ENCODE results near the gene CNST.

Gene CNST

DNA sequence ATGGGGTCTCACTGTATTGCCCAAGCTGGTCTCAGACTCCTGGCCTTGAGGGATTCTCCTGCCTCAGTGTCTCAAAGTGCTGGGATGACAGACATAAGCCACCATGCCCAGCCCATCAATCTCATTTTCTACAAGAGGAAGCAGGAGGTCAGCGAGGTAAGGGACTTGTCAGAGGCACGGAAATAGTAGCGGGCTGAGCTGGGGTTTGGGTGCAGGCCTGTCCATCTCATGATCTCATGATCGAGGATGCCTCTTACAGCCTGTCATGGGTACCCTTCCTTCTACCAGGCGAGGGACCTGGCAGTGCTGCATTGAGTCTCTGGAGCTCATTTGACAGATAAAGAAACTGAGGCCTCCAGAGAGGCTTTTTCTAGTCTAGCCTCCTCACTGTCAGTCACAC, 129.4 kb downstream of the CNST start:
- DNase-seq (ENCODE audit: low read depth, low spot score): no peak
- in situ Hi-C loops (cut with HindIII; ENCODE audit: low sequenced_read_pairs): no loop called here
- TF ChIP-seq, protein P1, sequence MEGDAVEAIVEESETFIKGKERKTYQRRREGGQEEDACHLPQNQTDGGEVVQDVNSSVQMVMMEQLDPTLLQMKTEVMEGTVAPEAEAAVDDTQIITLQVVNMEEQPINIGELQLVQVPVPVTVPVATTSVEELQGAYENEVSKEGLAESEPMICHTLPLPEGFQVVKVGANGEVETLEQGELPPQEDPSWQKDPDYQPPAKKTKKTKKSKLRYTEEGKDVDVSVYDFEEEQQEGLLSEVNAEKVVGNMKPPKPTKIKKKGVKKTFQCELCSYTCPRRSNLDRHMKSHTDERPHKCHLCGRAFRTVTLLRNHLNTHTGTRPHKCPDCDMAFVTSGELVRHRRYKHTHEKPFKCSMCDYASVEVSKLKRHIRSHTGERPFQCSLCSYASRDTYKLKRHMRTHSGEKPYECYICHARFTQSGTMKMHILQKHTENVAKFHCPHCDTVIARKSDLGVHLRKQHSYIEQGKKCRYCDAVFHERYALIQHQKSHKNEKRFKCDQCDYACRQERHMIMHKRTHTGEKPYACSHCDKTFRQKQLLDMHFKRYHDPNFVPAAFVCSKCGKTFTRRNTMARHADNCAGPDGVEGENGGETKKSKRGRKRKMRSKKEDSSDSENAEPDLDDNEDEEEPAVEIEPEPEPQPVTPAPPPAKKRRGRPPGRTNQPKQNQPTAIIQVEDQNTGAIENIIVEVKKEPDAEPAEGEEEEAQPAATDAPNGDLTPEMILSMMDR (IDR thresholded peaks at IDR 0.05; ENCODE audit: low read depth, low read length): no peak
- no peak overlapping the region for H3K4me3 ChIP-seq (ENCODE audit: low read depth, low read length)

- peak overlapping the region; percentile 12 for H3K4me3 ChIP-seq (ENCODE audit: low read depth, low read length)
- TF ChIP-seq, protein P1 (IDR thresholded peaks at IDR 0.05; ENCODE audit: low read depth, low read length): no peak
- in situ Hi-C loops (cut with HindIII; ENCODE audit: low sequenced_read_pairs): no loop called here
These were observed 132.3 kb downstream of the CNST start for GRCh38 chr1:246698466-246699094.

DNA sequence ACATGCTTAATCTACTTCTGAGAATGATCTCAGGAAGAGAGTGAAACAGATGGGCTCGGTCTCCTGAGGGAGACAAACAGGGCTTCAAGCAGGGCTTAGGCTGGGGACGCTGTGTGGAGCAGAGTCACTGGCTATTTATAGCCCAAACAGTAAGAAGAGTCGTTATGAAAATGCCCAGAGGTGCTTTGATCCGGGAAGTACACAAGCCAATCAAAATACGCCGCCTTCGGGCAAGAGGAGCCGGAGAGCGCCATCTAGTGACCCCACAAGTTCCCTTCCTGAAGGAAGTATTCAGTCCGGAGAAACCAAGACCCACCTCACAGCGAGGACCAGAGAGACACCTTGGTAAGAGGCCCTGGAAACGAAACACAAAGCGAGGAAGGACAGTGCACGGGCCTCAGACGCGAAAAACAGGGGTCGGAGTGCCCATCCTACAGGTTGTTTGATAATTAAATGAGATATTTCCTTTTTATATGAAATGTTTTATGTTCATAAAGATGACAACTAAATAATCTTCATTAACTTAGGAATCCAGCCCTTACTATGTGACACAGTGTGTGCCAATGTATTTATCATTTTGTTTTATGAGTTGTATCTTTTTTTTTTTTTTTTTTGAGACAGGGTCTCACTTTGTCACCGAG, 133.0 kb downstream of the CNST start:
- TF ChIP-seq, protein P1 (IDR thresholded peaks at IDR 0.05; ENCODE audit: low read depth, low read length): peak; percentile 93
- peak overlapping the region; percentile 12 for H3K4me3 ChIP-seq (ENCODE audit: low read depth, low read length)
- in situ Hi-C loops (cut with HindIII; ENCODE audit: low sequenced_read_pairs): no loop called here

More at GRCh38 chr1:246698466-246699094, 132.3 kb downstream of the CNST start:
- DNase-seq (ENCODE audit: low read depth, low spot score): no peak

DNA sequence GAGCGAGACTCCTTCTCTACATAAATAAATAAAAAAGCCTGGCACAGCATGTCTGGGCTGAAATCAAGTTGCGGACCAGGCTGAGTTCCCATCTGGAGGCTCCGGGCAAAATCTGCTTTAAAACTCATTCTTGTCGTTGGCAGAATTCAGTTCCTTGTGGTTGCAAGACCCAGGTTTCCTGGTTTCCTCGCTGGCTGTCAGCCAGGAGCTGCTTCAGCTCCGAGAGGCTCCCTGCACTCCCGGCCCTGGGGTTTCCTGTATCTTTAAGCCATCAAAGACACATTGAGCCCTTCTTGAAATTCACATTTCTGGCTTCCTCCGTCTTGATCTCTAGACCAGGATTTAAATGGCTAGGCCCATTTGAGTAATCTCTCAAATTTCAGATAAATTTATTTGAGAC, 137.3 kb downstream of the CNST start:
- H3K4me3 ChIP-seq (ENCODE audit: low read depth, low read length): no peak overlapping the region
- TF ChIP-seq, protein P1 (IDR thresholded peaks at IDR 0.05; ENCODE audit: low read depth, low read length): no peak

More for the DNA sequence above, 133.0 kb downstream of the CNST start:
- peak; percentile 92 for DNase-seq (ENCODE audit: low read depth, low spot score)

DNA sequence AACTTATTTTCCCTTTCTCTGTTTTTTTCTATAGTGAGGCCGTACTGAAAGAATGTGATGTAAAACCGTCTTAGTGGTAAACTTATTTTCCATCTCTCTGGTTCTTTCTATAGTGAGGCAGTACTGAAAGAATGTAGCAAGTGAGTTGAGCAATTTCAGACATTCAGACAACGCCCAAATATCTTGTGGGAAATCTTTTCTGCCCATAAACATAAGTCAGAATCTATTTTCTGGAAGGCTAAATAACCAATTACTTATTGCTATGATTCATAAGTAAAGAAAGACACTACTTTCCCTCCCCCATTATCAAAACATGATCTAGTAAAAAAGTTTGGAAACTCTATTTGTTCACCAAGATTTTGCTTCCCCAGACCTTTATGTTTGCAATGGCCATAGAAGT, 139.1 kb downstream of the CNST start:
- in situ Hi-C loops (cut with HindIII; ENCODE audit: low sequenced_read_pairs): no loop called here
- peak; percentile 82 for DNase-seq (ENCODE audit: low read depth, low spot score)
- H3K4me3 ChIP-seq (ENCODE audit: low read depth, low read length): no peak overlapping the region
- TF ChIP-seq, protein P1 (IDR thresholded peaks at IDR 0.05; ENCODE audit: low read depth, low read length): no peak

More for the DNA sequence above, 137.3 kb downstream of the CNST start:
- DNase-seq (ENCODE audit: low read depth, low spot score): no peak
- in situ Hi-C loops (cut with HindIII; ENCODE audit: low sequenced_read_pairs): no loop called here

GRCh38 chr1:246708166-246708565, 141.9 kb downstream of the CNST start:
- no peak overlapping the region for H3K4me3 ChIP-seq (ENCODE audit: low read depth, low read length)
- TF ChIP-seq, protein P1 (IDR thresholded peaks at IDR 0.05; ENCODE audit: low read depth, low read length): no peak
- in situ Hi-C loops (cut with HindIII; ENCODE audit: low sequenced_read_pairs): no loop called here
- DNase-seq (ENCODE audit: low read depth, low spot score): no peak

Data from astrocyte of the spinal cord (primary cell).